ENCODE measurements around the gene VARS1.
"Not testable (repeated sequence)": the region's sequence is repeated elsewhere in the genome, so short reads cannot be mapped to it uniquely, and the experiment has no call there.

The VARS1 gene

DNA sequence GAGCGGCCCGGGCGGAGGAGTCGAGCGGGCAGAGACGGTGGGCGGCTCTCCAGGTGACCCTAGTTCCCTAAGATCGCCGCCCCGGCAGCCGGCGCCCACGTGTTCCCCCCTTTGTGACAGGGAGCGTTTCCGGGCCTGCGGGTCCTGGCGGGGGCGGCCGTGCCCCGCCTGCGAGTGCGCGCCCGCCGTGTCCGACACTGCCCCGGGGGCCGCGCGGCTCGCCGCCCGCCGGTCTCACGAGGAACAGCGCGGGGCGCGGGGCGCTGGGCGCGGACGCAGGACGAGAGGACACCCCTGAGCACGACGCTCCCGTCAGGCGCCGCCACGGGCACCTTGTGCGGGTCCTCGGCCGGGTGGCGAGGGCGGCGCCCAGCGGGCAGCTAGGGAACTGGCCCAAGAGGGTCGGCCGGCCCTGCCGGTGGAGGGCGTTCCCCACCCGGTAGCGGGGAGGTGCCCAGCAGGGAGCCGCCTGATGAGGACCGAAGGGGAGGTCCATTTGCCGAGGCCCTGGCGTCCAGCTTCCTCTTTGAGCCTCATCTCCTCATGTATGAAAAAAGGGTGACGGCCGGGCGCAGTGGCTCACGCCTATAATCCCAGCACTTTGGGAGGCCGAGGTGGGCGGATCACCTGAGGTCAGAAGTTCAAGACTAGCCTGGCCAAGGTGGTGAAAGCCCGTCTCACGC, at the start of gene VARS1:
TSS of gene VARS1 (minus strand) at position 137 of the 683 bp plus-strand sequence. CDS start 535 bp downstream, outside the sequence.
- H3K9ac ChIP-seq (ENCODE audit: low read length) = peak within 1 kb of the TSS; percentile 100
- H3K9me3 ChIP-seq (replicated peaks; ENCODE audit: insufficient read depth, low read length) = no peaks in the 10 kb centered on the region
- no peaks in the 10 kb centered on the region for H3K9me2 ChIP-seq (replicated peaks; ENCODE audit: insufficient read depth, low read length)
- peak; percentile 91 for DNase-seq
- peak within 1 kb of the TSS; percentile 83 for H3K27ac ChIP-seq (ENCODE audit: low read length)
- H3K27me3 ChIP-seq (replicated peaks; ENCODE audit: insufficient read depth, low read length) = no peaks in the 10 kb centered on the region
- peak within 1 kb of the TSS; percentile 46; the same call in 1 of the 2 replicates for H2AFZ ChIP-seq (ENCODE audit: low read length)
- H3K36me3 ChIP-seq (replicated peaks; ENCODE audit: insufficient read depth, low read length) = no peaks in the 10 kb centered on the region
- H3K4me1 ChIP-seq (ENCODE audit: low read length) = peaks cover 8% of the 10 kb centered on the region
- H3K79me2 ChIP-seq (ENCODE audit: low read length) = peaks cover 45% of the 10 kb centered on the region
- peak within 1 kb of the TSS; percentile 100 for H3K4me3 ChIP-seq (ENCODE audit: low read length)
- peak within 1 kb of the TSS; percentile 84 for H3K4me2 ChIP-seq (ENCODE audit: low read depth, low read length)
- H4K20me1 ChIP-seq (ENCODE audit: insufficient read depth, low read length) = no peaks in the 10 kb centered on the region
- no peak for TF ChIP-seq EZH2phosphoT487 (IDR thresholded peaks at IDR 0.05; ENCODE audit: low read length)
- TF ChIP-seq, protein P1, sequence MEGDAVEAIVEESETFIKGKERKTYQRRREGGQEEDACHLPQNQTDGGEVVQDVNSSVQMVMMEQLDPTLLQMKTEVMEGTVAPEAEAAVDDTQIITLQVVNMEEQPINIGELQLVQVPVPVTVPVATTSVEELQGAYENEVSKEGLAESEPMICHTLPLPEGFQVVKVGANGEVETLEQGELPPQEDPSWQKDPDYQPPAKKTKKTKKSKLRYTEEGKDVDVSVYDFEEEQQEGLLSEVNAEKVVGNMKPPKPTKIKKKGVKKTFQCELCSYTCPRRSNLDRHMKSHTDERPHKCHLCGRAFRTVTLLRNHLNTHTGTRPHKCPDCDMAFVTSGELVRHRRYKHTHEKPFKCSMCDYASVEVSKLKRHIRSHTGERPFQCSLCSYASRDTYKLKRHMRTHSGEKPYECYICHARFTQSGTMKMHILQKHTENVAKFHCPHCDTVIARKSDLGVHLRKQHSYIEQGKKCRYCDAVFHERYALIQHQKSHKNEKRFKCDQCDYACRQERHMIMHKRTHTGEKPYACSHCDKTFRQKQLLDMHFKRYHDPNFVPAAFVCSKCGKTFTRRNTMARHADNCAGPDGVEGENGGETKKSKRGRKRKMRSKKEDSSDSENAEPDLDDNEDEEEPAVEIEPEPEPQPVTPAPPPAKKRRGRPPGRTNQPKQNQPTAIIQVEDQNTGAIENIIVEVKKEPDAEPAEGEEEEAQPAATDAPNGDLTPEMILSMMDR (IDR thresholded peaks at IDR 0.05; ENCODE audit: low read length) = peak; percentile 69
- TF ChIP-seq EZH2 (optimal IDR thresholded peaks at IDR 0.05; ENCODE audit: low read depth, low read length) = no peak
- H3F3A ChIP-seq (ENCODE audit: insufficient read depth, low read length) = peaks cover 33% of the 10 kb centered on the region

DNA sequence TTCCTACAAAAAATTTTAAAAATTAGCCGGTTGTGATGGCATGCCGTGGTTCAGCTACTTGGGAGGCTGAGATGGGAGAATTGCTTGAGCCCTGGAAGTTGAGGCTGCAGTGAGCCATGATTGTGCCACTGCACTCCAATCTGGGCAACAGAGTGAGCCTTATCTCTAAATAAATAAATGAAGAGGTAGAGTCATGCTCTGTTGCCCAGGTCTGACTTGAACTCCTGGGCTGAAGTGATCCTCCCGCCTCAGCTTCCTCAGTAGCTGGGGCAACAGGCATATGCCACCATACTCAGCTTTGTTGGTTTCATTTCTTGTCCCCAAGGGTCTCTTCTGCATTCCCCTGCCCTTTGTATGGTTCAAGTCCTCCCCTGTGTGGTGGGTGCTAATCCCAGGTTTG, 49.0 kb upstream of the VARS1 start:
- Histone ChIP-seq H3F3A (ENCODE audit: insufficient read depth, low read length) (peaks cover 26% of the 10 kb centered on the region), H3K9me3 (replicated peaks; ENCODE audit: insufficient read depth, low read length) (no peaks in the 10 kb centered on the region), H3K4me2 (ENCODE audit: low read depth, low read length) (no peak overlapping the region), H3K4me3 (ENCODE audit: low read length) (no peak overlapping the region), H3K27me3 (replicated peaks; ENCODE audit: insufficient read depth, low read length) (no peaks in the 10 kb centered on the region), H3K9ac (ENCODE audit: low read length) (no peak overlapping the region), H3K4me1 (ENCODE audit: low read length) (no peaks in the 10 kb centered on the region), H3K79me2 (ENCODE audit: low read length) (no peaks in the 10 kb centered on the region), H4K20me1 (ENCODE audit: insufficient read depth, low read length) (no peaks in the 10 kb centered on the region), H3K9me2 (replicated peaks; ENCODE audit: insufficient read depth, low read length) (no peaks in the 10 kb centered on the region), H3K27ac (ENCODE audit: low read length) (no peak overlapping the region), H2AFZ (ENCODE audit: low read length) (no peak overlapping the region), H3K36me3 (replicated peaks; ENCODE audit: insufficient read depth, low read length) (peaks cover 2% of the 10 kb centered on the region; the same call in 1 of the 2 replicates)
- TF ChIP-seq, protein P1 (IDR thresholded peaks at IDR 0.05; ENCODE audit: low read length) = no peak
- TF ChIP-seq EZH2 (optimal IDR thresholded peaks at IDR 0.05; ENCODE audit: low read depth, low read length) = no peak
- TF ChIP-seq EZH2phosphoT487 (IDR thresholded peaks at IDR 0.05; ENCODE audit: low read length) = no peak
- DNase-seq = no peak

DNA sequence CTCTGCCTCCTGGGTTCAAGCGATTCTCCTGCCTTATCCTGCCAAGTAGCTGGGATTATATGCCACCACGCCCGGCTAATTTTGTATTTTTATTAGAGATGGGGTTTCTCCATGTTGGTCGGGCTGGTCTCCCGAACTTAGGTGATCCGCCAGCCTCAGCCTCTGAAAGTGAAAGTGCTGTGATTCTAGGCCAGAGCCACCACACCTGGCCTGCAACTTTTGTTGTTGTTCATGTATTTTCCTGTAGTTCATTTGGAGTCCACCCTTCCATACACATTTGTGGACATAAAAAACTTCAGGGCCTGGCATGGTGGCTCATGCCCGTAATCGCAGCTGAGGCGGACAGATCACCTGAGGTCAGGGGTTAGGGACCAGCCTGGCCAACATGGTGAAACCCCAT, 46.5 kb upstream of the VARS1 start:
- Histone ChIP-seq H3K4me2 (ENCODE audit: low read depth, low read length) (no peak overlapping the region), H3K4me3 (ENCODE audit: low read length) (no peak overlapping the region), H3K9me3 (replicated peaks; ENCODE audit: insufficient read depth, low read length) (no peaks in the 10 kb centered on the region), H2AFZ (ENCODE audit: low read length) (no peak overlapping the region), H3F3A (ENCODE audit: insufficient read depth, low read length) (peaks cover 51% of the 10 kb centered on the region), H3K79me2 (ENCODE audit: low read length) (peaks cover 19% of the 10 kb centered on the region), H4K20me1 (ENCODE audit: insufficient read depth, low read length) (peaks cover 24% of the 10 kb centered on the region), H3K9me2 (replicated peaks; ENCODE audit: insufficient read depth, low read length) (no peaks in the 10 kb centered on the region), H3K4me1 (ENCODE audit: low read length) (peaks cover 14% of the 10 kb centered on the region), H3K27ac (ENCODE audit: low read length) (no peak overlapping the region), H3K27me3 (replicated peaks; ENCODE audit: insufficient read depth, low read length) (no peaks in the 10 kb centered on the region), H3K36me3 (replicated peaks; ENCODE audit: insufficient read depth, low read length) (peaks cover 15% of the 10 kb centered on the region; the same call in 1 of the 2 replicates), H3K9ac (ENCODE audit: low read length) (no peak overlapping the region)
- TF ChIP-seq EZH2phosphoT487 (IDR thresholded peaks at IDR 0.05; ENCODE audit: low read length) (no peak), EZH2 (optimal IDR thresholded peaks at IDR 0.05; ENCODE audit: low read depth, low read length) (no peak)
- TF ChIP-seq, protein P1 (IDR thresholded peaks at IDR 0.05; ENCODE audit: low read length) = no peak
- DNase-seq = peak; percentile 62

DNA sequence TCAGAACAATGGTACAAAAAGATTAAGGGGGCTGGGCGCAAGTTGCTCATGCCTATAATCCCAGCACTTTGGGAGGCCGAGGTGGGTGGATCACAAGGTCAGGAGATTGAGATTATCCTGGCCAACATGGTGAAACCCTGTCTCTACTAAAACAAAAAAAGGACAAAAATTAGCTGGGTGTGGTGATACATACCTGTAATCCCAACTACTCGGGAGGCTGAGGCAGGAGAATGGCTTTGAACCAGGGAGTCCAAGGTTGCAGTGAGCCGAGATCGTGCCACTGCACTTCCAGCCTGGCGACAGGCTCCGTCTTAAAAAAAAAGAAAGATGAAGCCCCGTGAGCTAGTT, 44.2 kb upstream of the VARS1 start:
- not testable (repeated sequence) for H3K27ac ChIP-seq (ENCODE audit: low read length); H3K27me3 ChIP-seq (replicated peaks; ENCODE audit: insufficient read depth, low read length)
- peaks cover 27% of the 10 kb centered on the region for H4K20me1 ChIP-seq (ENCODE audit: insufficient read depth, low read length)

More for the DNA sequence above, 44.2 kb upstream of the VARS1 start:
- not testable (repeated sequence) for H3K4me3 ChIP-seq (ENCODE audit: low read length); H2AFZ ChIP-seq (ENCODE audit: low read length); H3K9me3 ChIP-seq (replicated peaks; ENCODE audit: insufficient read depth, low read length); H3K9me2 ChIP-seq (replicated peaks; ENCODE audit: insufficient read depth, low read length); H3K9ac ChIP-seq (ENCODE audit: low read length); DNase-seq; H3K4me2 ChIP-seq (ENCODE audit: low read depth, low read length)
- peaks cover 17% of the 10 kb centered on the region for H3K4me1 ChIP-seq (ENCODE audit: low read length)
- peaks cover 42% of the 10 kb centered on the region for H3K79me2 ChIP-seq (ENCODE audit: low read length)
- H3K36me3 ChIP-seq (replicated peaks; ENCODE audit: insufficient read depth, low read length) = peaks cover 27% of the 10 kb centered on the region; the same call in 1 of the 2 replicates
- H3F3A ChIP-seq (ENCODE audit: insufficient read depth, low read length) = peaks cover 72% of the 10 kb centered on the region

Data from MM.1S (cell line).